ENCODE measurements around the gene CLEC12A.

- TF ChIP-seq POLR2A (IDR thresholded peaks at IDR 0.05) (no peak), EP300 (IDR thresholded peaks at IDR 0.05) (no peak), POLR2AphosphoS5 (IDR thresholded peaks at IDR 0.05) (no peak)
- TF ChIP-seq, protein P1, sequence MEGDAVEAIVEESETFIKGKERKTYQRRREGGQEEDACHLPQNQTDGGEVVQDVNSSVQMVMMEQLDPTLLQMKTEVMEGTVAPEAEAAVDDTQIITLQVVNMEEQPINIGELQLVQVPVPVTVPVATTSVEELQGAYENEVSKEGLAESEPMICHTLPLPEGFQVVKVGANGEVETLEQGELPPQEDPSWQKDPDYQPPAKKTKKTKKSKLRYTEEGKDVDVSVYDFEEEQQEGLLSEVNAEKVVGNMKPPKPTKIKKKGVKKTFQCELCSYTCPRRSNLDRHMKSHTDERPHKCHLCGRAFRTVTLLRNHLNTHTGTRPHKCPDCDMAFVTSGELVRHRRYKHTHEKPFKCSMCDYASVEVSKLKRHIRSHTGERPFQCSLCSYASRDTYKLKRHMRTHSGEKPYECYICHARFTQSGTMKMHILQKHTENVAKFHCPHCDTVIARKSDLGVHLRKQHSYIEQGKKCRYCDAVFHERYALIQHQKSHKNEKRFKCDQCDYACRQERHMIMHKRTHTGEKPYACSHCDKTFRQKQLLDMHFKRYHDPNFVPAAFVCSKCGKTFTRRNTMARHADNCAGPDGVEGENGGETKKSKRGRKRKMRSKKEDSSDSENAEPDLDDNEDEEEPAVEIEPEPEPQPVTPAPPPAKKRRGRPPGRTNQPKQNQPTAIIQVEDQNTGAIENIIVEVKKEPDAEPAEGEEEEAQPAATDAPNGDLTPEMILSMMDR (IDR thresholded peaks at IDR 0.05) = no peak
Measured at GRCh38 chr12:10027311-10027710, 56.1 kb downstream of the CLEC12A start.
